SK-N-SH (cell line): ENCODE data around the gene LRRC37B. TPM values are rescaled to one million over a fixed set of nuclear protein-coding genes. Genes with fewer than 3 reads are reported as not detected.
"Not testable (repeated sequence)": the region's sequence is repeated elsewhere in the genome, so short reads cannot be mapped to it uniquely, and the experiment has no call there.

Experiments used
- CTCF ChIA-PET: fragments of 300-600, 350-600 bp; formaldehyde crosslinking; extraction: SDS; loops from one replicate; lab custom pipeline; 2021; lab: Yijun Ruan, JAX
- POLR2A ChIA-PET: fragments of 350-600 bp; sonication (Branson Sonifier 250); formaldehyde crosslinking; extraction: SDS; loops from one replicate; lab custom pipeline; 2020; ENCODE audit warnings: antibody characterized with exemption, inconsistent platforms; lab: Yijun Ruan, JAX
- DNase-seq: peaks from one replicate; pipeline ENCODE4 v3.0.0; 2012
- H2AFZ ChIP-seq: fragments of 200-600 bp; sonication (generic); 2 replicates; pipeline ENCODE4 v1.8.1; 2016; ENCODE audit warnings: antibody characterized with exemption, mild to moderate bottlenecking, low read depth
- H3F3A ChIP-seq: fragments of 200-600 bp; sonication (generic); replicated peaks from 2 replicates; pipeline ENCODE3; 2016; ENCODE audit warnings: antibody characterized with exemption, mild to moderate bottlenecking; ENCODE audit not compliant: insufficient read depth
- H3K27ac ChIP-seq, 2 experiments: fragments of 200-500 bp in 1 of 2; fragments of 200-600 bp in 1 of 2; sonication (Bioruptor generic) in 1 of 2; sonication (generic), shearing (Covaris generic) in 1 of 2; 2 replicates each; pipeline versions ENCODE4 v1.5.1 to v1.6.1; 2014 to 2016; ENCODE audit warnings: low read depth in 2 of 2, inconsistent platforms in 1 of 2, low read length in 1 of 2, mild to moderate bottlenecking in 1 of 2, mixed read lengths in 1 of 2
- H3K27me3 ChIP-seq: fragments of 200-600 bp; sonication (generic), shearing (Covaris generic); 2 replicates; pipeline ENCODE4 v1.6.1; 2016; ENCODE audit warnings: mixed run types; ENCODE audit not compliant: insufficient read depth
- H3K36me3 ChIP-seq, 2 experiments: fragments of 200-500 bp in 1 of 2; fragments of 200-600 bp in 1 of 2; sonication (Bioruptor generic) in 1 of 2; sonication (generic) in 1 of 2; replicated peaks in 1 of 2; 2 replicates each; pipeline versions ENCODE3 to v1.5.1; 2014 to 2016; ENCODE audit warnings: low read length in 1 of 2, mild to moderate bottlenecking in 1 of 2; ENCODE audit not compliant: insufficient read depth in 2 of 2, control insufficient read depth in 1 of 2
- H3K4me1 ChIP-seq, 2 experiments: fragments of 200-500 bp in 1 of 2; fragments of 200-600 bp in 1 of 2; sonication (Bioruptor generic) in 1 of 2; sonication (generic), shearing (Covaris generic) in 1 of 2; 2 replicates each; pipeline versions ENCODE4 v1.5.1 to v1.6.1; 2014 to 2016; ENCODE audit warnings: low read depth in 1 of 2, low read length in 1 of 2, mixed run types in 1 of 2; ENCODE audit not compliant: insufficient read depth in 2 of 2, control insufficient read depth in 1 of 2
- H3K4me2 ChIP-seq: fragments of 200-600 bp; sonication (generic), shearing (Covaris generic); 2 replicates; pipeline ENCODE4 v1.6.1; 2017; ENCODE audit warnings: mixed run types
- H3K4me3 ChIP-seq, 2 experiments: fragments of 200-500 bp in 1 of 2; fragments of 200-600 bp in 1 of 2; sonication (Bioruptor generic) in 1 of 2; sonication (generic), shearing (Covaris generic) in 1 of 2; 2 replicates each; pipeline versions ENCODE4 v1.5.1 to v1.8.1; 2014 to 2016; ENCODE audit warnings: low read depth in 2 of 2, inconsistent platforms in 1 of 2, low read length in 1 of 2, mild to moderate bottlenecking in 1 of 2, mixed read lengths in 1 of 2, moderate library complexity in 1 of 2
- H3K79me2 ChIP-seq: fragments of 200-600 bp; sonication (generic); 2 replicates; pipeline ENCODE4 v1.8.1; 2017; ENCODE audit warnings: mild to moderate bottlenecking; ENCODE audit not compliant: insufficient read depth
- H3K9ac ChIP-seq: fragments of 200-600 bp; sonication (generic); 2 replicates; pipeline ENCODE4 v1.6.1; 2017; ENCODE audit warnings: mixed run types
- H3K9me2 ChIP-seq: fragments of 200-600 bp; sonication (generic); 2 replicates; pipeline ENCODE4 v1.6.1; 2017; ENCODE audit warnings: mixed run types
- H3K9me3 ChIP-seq: fragments of 200-600 bp; sonication (generic); 2 replicates; pipeline ENCODE4 v1.6.1; 2017; ENCODE audit warnings: mixed run types, mild to moderate bottlenecking, moderate library complexity
- H4K20me1 ChIP-seq: fragments of 200-600 bp; sonication (generic); 2 replicates; pipeline ENCODE4 v1.6.1; 2017; ENCODE audit warnings: mild to moderate bottlenecking, mixed run types; ENCODE audit not compliant: insufficient read depth
- CHD2 ChIP-seq: fragments of 150-350 bp; IDR thresholded peaks from 2 replicates; pipeline ENCODE4 v1.6.1; 2018; ENCODE audit warnings: low read length; ENCODE audit not compliant: partially characterized antibody
- CTCF ChIP-seq: fragments of 200-600 bp; sonication (generic); IDR thresholded peaks from 2 replicates; pipeline ENCODE4 v1.6.1; 2017; ENCODE audit warnings: antibody characterized with exemption, mild to moderate bottlenecking, moderate library complexity
- EZH2phosphoT487 ChIP-seq: fragments of 200-600 bp; sonication (generic); IDR thresholded peaks from 2 replicates; pipeline ENCODE4 v1.6.1; 2017; ENCODE audit warnings: low read depth, mixed run types, mild to moderate bottlenecking, antibody characterized with exemption, moderate library complexity, borderline replicate concordance
- FOXJ3 ChIP-seq: sonication (generic); formaldehyde crosslinking; IDR thresholded peaks from 2 replicates; pipeline ENCODE4 v1.5.1; 2020; ENCODE audit warnings: mild to moderate bottlenecking, missing genetic modification reagents
- FOXM1 ChIP-seq: IDR thresholded peaks from 2 replicates; pipeline ENCODE4 v1.4.0; 2012; ENCODE audit warnings: low read depth, mild to moderate bottlenecking
- GABPA ChIP-seq: IDR thresholded peaks from 2 replicates; pipeline ENCODE4 v1.4.0; 2012; ENCODE audit warnings: low read depth, mild to moderate bottlenecking
- JUND ChIP-seq: IDR thresholded peaks from 2 replicates; pipeline ENCODE4 v1.4.0; 2012
- MAX ChIP-seq: IDR thresholded peaks from 2 replicates; pipeline ENCODE4 v1.4.0; 2012; ENCODE audit warnings: low read depth
- MEF2A ChIP-seq: IDR thresholded peaks from 2 replicates; pipeline ENCODE4 v1.4.0; 2012; ENCODE audit warnings: low read depth, borderline replicate concordance
- MXI1 ChIP-seq: IDR thresholded peaks from 2 replicates; pipeline ENCODE4 v1.6.1; 2012; ENCODE audit warnings: mild to moderate bottlenecking, low read depth, low read length, improper control_type of control experiment
- NFIC ChIP-seq: IDR thresholded peaks from 2 replicates; pipeline ENCODE4 v1.4.0; 2012; ENCODE audit warnings: borderline replicate concordance
- POLR2AphosphoS5 ChIP-seq: IDR thresholded peaks from 2 replicates; pipeline ENCODE4 v1.6.1; 2012; ENCODE audit warnings: low read depth, low read length
- RAD21 ChIP-seq: IDR thresholded peaks from 2 replicates; pipeline ENCODE4 v1.6.1; 2012; ENCODE audit warnings: mild to moderate bottlenecking, low read length
- RCOR1 ChIP-seq: fragments of 150-350 bp; IDR thresholded peaks from 2 replicates; pipeline ENCODE4 v1.6.1; 2017; ENCODE audit warnings: antibody characterized with exemption, low read length
- RXRA ChIP-seq: IDR thresholded peaks from 2 replicates; pipeline ENCODE4 v1.4.0; 2012; ENCODE audit warnings: low read depth, mild to moderate bottlenecking, borderline replicate concordance
- SIN3A ChIP-seq: IDR thresholded peaks from 2 replicates; pipeline ENCODE4 v1.6.1; 2012; ENCODE audit warnings: low read depth, mild to moderate bottlenecking, low read length, moderate library complexity, borderline replicate concordance
- TAF1 ChIP-seq: IDR thresholded peaks from 2 replicates; pipeline ENCODE4 v1.6.1; 2012; ENCODE audit warnings: low read depth, mild to moderate bottlenecking, low read length, moderate library complexity, borderline replicate concordance
- TCF12 ChIP-seq: IDR thresholded peaks from 2 replicates; pipeline ENCODE4 v1.4.0; 2012
- TEAD4 ChIP-seq: IDR thresholded peaks from 2 replicates; pipeline ENCODE4 v1.4.0; 2012; ENCODE audit warnings: mild to moderate bottlenecking, borderline replicate concordance; ENCODE audit not compliant: insufficient read depth
- USF2 ChIP-seq: fragments of 150-350 bp; IDR thresholded peaks from 2 replicates; pipeline ENCODE4 v1.6.1; 2017; ENCODE audit warnings: antibody characterized with exemption, low read length, low read depth, borderline replicate concordance
- YY1 ChIP-seq: IDR thresholded peaks from 2 replicates; pipeline ENCODE4 v1.4.0; 2012; ENCODE audit warnings: low read depth, mild to moderate bottlenecking
- WGBS: methylation state at CpG from one replicate; pipeline ENCODE4 v1.1.6; 2017; ENCODE audit warnings: low lambda C conversion rate; 5-methylcytosine and 5-hydroxymethylcytosine counted together
- polyA plus RNA-seq, 3 experiments: library from polyadenylated mRNA; depleted of rRNA; stranded (reverse); fragments of >200 nt; gene quantifications; 2 replicates each; pipeline ENCODE4 v1.2.3, GENCODE V29; 2012

The LRRC37B gene
- polyA plus RNA-seq, 1 of the 3 experiments (the other 2 are of a cell fraction): 9.3 TPM

GRCh38 chr17:32021615-32021955, 14.4 kb downstream of the LRRC37B start (continued):
- TF ChIP-seq RCOR1 (no peak), FOXJ3 (CRISPR knock-in tag) (no peak), TEAD4 (no peak), MXI1 (no peak), SIN3A (no peak), FOXM1 (no peak), YY1 (no peak), GABPA (no peak), MAX (no peak), MEF2A (no peak), JUND (no peak)

- H3K4me3 ChIP-seq, H3K9me2 ChIP-seq, H3K27ac ChIP-seq, POLR2A ChIA-PET, H2AFZ ChIP-seq, H3K9ac ChIP-seq, H3K9me3 ChIP-seq, H3K4me1 ChIP-seq, H3K27me3 ChIP-seq, H4K20me1 ChIP-seq, H3F3A ChIP-seq, H3K4me2 ChIP-seq, DNase-seq, CTCF ChIA-PET, H3K36me3 ChIP-seq: not testable (repeated sequence)
- 100% methylated on average over 2 of the region's 5 CpGs for WGBS
- H3K79me2 ChIP-seq: peaks cover 26% of the 10 kb centered on the region
Observed at GRCh38 chr17:32022554-32022953, 15.4 kb downstream of the LRRC37B start.

GRCh38 chr17:32027271-32027670, 20.1 kb downstream of the LRRC37B start:
- 93% methylated on average over 4 of the region's 4 CpGs for WGBS
- H3K27ac ChIP-seq, H3K27me3 ChIP-seq, H3K36me3 ChIP-seq, H3K9me3 ChIP-seq, H3K4me1 ChIP-seq, CTCF ChIA-PET, H4K20me1 ChIP-seq, POLR2A ChIA-PET, H3K9ac ChIP-seq, DNase-seq, H3K9me2 ChIP-seq, H3K79me2 ChIP-seq, H3F3A ChIP-seq, H3K4me3 ChIP-seq, H2AFZ ChIP-seq, H3K4me2 ChIP-seq: not testable (repeated sequence)

GRCh38 chr17:32033223-32033622, 26.0 kb downstream of the LRRC37B start:
- TF ChIP-seq POLR2AphosphoS5: no peak
- no peak for TF ChIP-seq USF2
- no peak for TF ChIP-seq CTCF
- TF ChIP-seq MAX: no peak
- TF ChIP-seq NFIC: no peak
- TF ChIP-seq JUND: no peak
- TF ChIP-seq RXRA: no peak
- no peak for TF ChIP-seq TAF1
- no peak for TF ChIP-seq FOXM1
- TF ChIP-seq RAD21: no peak
- TF ChIP-seq TCF12: no peak
- TF ChIP-seq EZH2phosphoT487: no peak
- TF ChIP-seq CHD2: no peak
- no peak overlapping the region for H3K9ac ChIP-seq
- H3K4me1 ChIP-seq: no peaks in the 10 kb centered on the region
- H2AFZ ChIP-seq: no peak overlapping the region
- no peaks in the 10 kb centered on the region for H3K9me2 ChIP-seq
- peaks cover 21 to 44% of the 10 kb centered on the region in 2 experiments for H3K36me3 ChIP-seq
- DNase-seq: no peak
- 95% methylated on average over 2 of the region's 2 CpGs for WGBS
- peaks cover 7% of the 10 kb centered on the region for H3F3A ChIP-seq
- no peaks in the 10 kb centered on the region for H3K79me2 ChIP-seq
- no peaks in the 10 kb centered on the region for H4K20me1 ChIP-seq
- no peak overlapping the region for H3K4me3 ChIP-seq
- H3K27me3 ChIP-seq: no peaks in the 10 kb centered on the region
- H3K4me2 ChIP-seq: no peak overlapping the region
- CTCF ChIA-PET: no interaction called here
- no peaks in the 10 kb centered on the region for H3K9me3 ChIP-seq
- no peak overlapping the region for H3K27ac ChIP-seq
- POLR2A ChIA-PET: no interaction called here
